ENCODE measurements around the gene TMEM115. TPM values are rescaled to one million over a fixed set of nuclear protein-coding genes. Genes with fewer than 3 reads are reported as not detected.

The TMEM115 gene
- total and polyA plus RNA-seq, 3 experiments from 2014 or later = 30.5 to 47.2 (median 33.2) TPM

DNA sequence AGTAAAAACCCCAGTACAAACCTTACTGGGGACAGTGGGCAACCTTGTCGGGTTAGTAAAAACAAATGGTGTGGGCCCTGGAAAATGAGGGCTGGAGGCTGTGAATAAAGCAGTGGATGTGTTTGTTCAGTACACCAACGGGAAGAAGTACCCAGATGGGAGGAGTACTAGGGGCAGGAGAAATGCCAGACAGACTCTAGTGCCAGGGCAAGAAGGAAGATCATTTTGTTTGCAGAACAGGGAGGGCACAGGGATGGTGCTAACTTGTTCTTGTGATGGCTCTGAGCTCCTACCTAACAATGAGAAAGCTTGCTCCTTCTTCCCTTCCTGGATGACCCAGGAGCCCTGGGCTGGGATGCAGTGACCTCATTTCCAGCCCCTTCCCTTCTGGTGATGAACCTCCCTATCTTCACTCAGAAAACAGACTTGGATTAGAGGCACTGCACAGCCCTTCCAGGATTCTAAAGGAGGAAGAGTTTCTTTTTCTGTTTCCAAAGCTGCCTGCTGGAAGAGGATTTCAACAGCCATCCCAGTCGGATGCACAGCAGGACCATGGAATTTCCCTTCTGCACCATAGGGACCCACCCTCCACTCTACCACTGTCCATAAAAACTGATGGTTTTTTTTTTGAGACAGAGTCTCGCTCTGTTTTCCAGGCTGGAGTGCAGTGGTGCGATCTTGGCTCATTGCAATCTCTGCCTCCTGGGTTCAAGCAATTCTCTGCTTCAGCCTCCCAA is 24.8 kb downstream of the TMEM115 start:
- DNase-seq = no peak
- POLR2A ChIA-PET = interaction anchor here (1.1 kb wide), 1 partner anchor 16 kb away, joined by 5 read pairs; the partner anchor contains the start of genes CYB561D2 and NPRL2
- peaks cover 29% of the 10 kb centered on the region for H3K36me3 ChIP-seq (ENCODE audit: insufficient read depth, low read length)
- peak overlapping the region; percentile 83 to 98 (median 94) for H3K27ac Mint-ChIP-seq
- peak overlapping the region; percentile 49 for H3K27ac ChIP-seq (ENCODE audit: low read depth, low read length)
- CTCF ChIA-PET = interaction anchor here (1.0 to 8.5 kb wide), 3 partner anchors 10 to 208 kb away, joined by 3 to 103 read pairs (median 4); partner anchors contain the start of genes CYB561D2, NPRL2 and ZMYND10
- H3K36me3 Mint-ChIP-seq = peaks cover 0 to 64% (median 4%) of the 10 kb centered on the region in 3 donors
- peak overlapping the region; percentile 45 to 93 (median 66) for H3K4me3 Mint-ChIP-seq
- H3K9me3 Mint-ChIP-seq = no peaks in the 10 kb centered on the region
- H3K27me3 Mint-ChIP-seq = peaks cover 0 to under 1% of the 10 kb centered on the region in 2 donors
- H3K9me3 ChIP-seq (ENCODE audit: low read length) = no peaks in the 10 kb centered on the region
- peaks cover 50% of the 10 kb centered on the region for H3K4me1 ChIP-seq (ENCODE audit: insufficient read depth, low read length)
- peaks cover 46 to 64% (median 60%) of the 10 kb centered on the region in 3 donors for H3K4me1 Mint-ChIP-seq
- no peak overlapping the region for H3K4me3 ChIP-seq (ENCODE audit: low read length)
- H3K27me3 ChIP-seq (ENCODE audit: insufficient read depth, low read length, poor library complexity, severe bottlenecking) = no peaks in the 10 kb centered on the region

- peak overlapping the region; percentile 49 for H3K27ac ChIP-seq (ENCODE audit: low read depth, low read length)
- Mint-ChIP-seq H3K27ac (peak overlapping the region; percentile 83 to 95 (median 94)), H3K9me3 (no peaks in the 10 kb centered on the region), H3K27me3 (no peaks in the 10 kb centered on the region), H3K4me1 (peaks cover 42 to 59% (median 53%) of the 10 kb centered on the region in 3 donors), H3K4me3 (peak overlapping the region; percentile 45 to 84 (median 62)), H3K36me3 (peaks cover 0 to 64% (median 4%) of the 10 kb centered on the region in 3 donors)
- H3K4me3 ChIP-seq (ENCODE audit: low read length) = no peak overlapping the region
- no peak for DNase-seq
- peaks cover 30% of the 10 kb centered on the region for H3K36me3 ChIP-seq (ENCODE audit: insufficient read depth, low read length)
- peaks cover 45% of the 10 kb centered on the region for H3K4me1 ChIP-seq (ENCODE audit: insufficient read depth, low read length)
- ChIA-PET CTCF (interaction anchor here (1.0 to 8.5 kb wide), 4 partner anchors 10 to 208 kb away, joined by 3 to 103 read pairs (median 4); partner anchors contain the start of genes CYB561D2, NPRL2 and ZMYND10), POLR2A (interaction anchor here (0.7 to 1.1 kb wide), 2 partner anchors 17 to 45 kb away, joined by 3 to 5 read pairs; partner anchors contain the start of genes CYB561D2 and NPRL2)
- no peaks in the 10 kb centered on the region for H3K9me3 ChIP-seq (ENCODE audit: low read length)
- H3K27me3 ChIP-seq (ENCODE audit: insufficient read depth, low read length, poor library complexity, severe bottlenecking) = no peaks in the 10 kb centered on the region
These were observed 25.5 kb downstream of the TMEM115 start for GRCh38 chr3:50333744-50334328.

DNA sequence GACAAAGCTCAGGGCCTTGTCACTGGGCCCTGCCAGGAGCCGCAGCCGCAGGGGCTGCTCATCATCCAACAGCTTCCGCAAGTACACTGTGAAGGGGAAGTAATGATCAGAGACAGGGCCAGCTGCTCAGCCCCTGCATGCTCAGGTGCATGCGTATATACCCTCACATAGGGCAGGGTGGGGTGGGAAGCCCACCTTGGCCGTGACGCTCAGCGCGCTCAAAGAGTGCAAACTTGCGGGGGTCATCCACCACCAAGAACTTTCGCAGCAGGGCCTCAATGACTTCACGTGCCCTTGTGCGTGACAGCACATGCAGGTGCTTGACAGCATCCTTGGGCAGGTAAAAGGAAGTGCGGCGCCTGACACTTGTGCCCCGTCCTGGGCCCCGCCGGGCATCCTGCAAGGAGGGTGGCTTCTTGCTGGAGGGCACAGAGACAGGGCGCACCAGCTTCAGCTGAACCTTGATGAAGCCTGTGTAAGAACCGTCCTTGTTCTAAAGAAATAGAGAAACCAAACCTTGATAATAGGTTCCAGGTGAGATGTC is 27.9 kb downstream of the TMEM115 start:
- peaks cover 45 to 61% (median 58%) of the 10 kb centered on the region in 3 donors for H3K4me1 Mint-ChIP-seq
- Histone ChIP-seq H3K9me3 (ENCODE audit: low read length) (no peaks in the 10 kb centered on the region), H3K27ac (ENCODE audit: low read depth, low read length) (no peak overlapping the region), H3K4me3 (ENCODE audit: low read length) (no peak overlapping the region), H3K36me3 (ENCODE audit: insufficient read depth, low read length) (peaks cover 30% of the 10 kb centered on the region), H3K4me1 (ENCODE audit: insufficient read depth, low read length) (peaks cover 53% of the 10 kb centered on the region), H3K27me3 (ENCODE audit: insufficient read depth, low read length, poor library complexity, severe bottlenecking) (no peaks in the 10 kb centered on the region)
- H3K36me3 Mint-ChIP-seq = peaks cover 0 to 54% (median 2%) of the 10 kb centered on the region in 3 donors
- no peaks in the 10 kb centered on the region for H3K27me3 Mint-ChIP-seq
- no peak for DNase-seq
- POLR2A ChIA-PET = interaction anchor here (0.6 to 0.7 kb wide), 2 partner anchors 10 to 39 kb away, joined by 3 read pairs; partner anchors contain the start of gene IFRD2
- peak overlapping the region in 2 of 8 donors; percentile 28 to 33 for H3K27ac Mint-ChIP-seq
- H3K9me3 Mint-ChIP-seq = no peaks in the 10 kb centered on the region
- peak overlapping the region in 1 of 7 donors; percentile 54 for H3K4me3 Mint-ChIP-seq
- CTCF ChIA-PET = interaction anchor here (1.2 to 1.8 kb wide), 3 partner anchors 9 to 14 kb away, joined by 3 to 5 read pairs (median 4); partner anchors contain the start of gene HYAL2

DNA sequence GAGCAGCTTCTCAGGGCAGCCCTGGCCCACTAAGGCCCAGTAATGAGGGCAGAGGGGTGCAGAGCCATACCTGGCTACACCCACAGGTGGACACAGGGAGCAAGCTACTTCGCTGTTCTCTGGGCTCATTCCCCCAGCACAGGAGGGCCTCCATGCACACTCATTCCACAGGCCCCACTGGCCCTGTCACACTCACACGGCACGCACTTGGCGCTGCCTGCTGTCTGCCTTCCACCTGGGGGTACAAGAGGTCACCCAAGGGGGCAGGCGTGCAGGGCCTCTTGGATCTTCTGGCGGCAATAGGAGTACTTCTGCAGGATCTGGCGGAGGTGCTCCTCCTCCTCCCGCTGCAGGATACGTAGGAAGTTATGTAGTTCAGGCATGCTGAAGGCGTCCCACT is 29.0 kb downstream of the TMEM115 start:
- Histone ChIP-seq H3K27ac (ENCODE audit: low read depth, low read length) (no peak overlapping the region), H3K36me3 (ENCODE audit: insufficient read depth, low read length) (peaks cover 34% of the 10 kb centered on the region), H3K9me3 (ENCODE audit: low read length) (no peaks in the 10 kb centered on the region), H3K4me3 (ENCODE audit: low read length) (no peak overlapping the region), H3K4me1 (ENCODE audit: insufficient read depth, low read length) (peaks cover 41% of the 10 kb centered on the region), H3K27me3 (ENCODE audit: insufficient read depth, low read length, poor library complexity, severe bottlenecking) (no peaks in the 10 kb centered on the region)
- ChIA-PET CTCF (interaction anchor here (1.3 kb wide), 1 partner anchor 12 kb away, joined by 4 read pairs; no protein-coding TSS in a partner anchor), POLR2A (interaction anchor here (0.5 to 0.7 kb wide), 2 partner anchors 15 to 34 kb away, joined by 3 to 4 read pairs; no protein-coding TSS in a partner anchor)
- Mint-ChIP-seq H3K4me3 (peak overlapping the region in 1 of 7 donors; percentile 54), H3K9me3 (no peaks in the 10 kb centered on the region), H3K4me1 (peaks cover 38 to 54% (median 47%) of the 10 kb centered on the region in 3 donors), H3K27ac (peak overlapping the region in 3 of 8 donors; percentile 42 to 91 (median 47)), H3K36me3 (peaks cover 0 to 58% (median 2%) of the 10 kb centered on the region in 3 donors), H3K27me3 (no peaks in the 10 kb centered on the region)
- DNase-seq = no peak

DNA sequence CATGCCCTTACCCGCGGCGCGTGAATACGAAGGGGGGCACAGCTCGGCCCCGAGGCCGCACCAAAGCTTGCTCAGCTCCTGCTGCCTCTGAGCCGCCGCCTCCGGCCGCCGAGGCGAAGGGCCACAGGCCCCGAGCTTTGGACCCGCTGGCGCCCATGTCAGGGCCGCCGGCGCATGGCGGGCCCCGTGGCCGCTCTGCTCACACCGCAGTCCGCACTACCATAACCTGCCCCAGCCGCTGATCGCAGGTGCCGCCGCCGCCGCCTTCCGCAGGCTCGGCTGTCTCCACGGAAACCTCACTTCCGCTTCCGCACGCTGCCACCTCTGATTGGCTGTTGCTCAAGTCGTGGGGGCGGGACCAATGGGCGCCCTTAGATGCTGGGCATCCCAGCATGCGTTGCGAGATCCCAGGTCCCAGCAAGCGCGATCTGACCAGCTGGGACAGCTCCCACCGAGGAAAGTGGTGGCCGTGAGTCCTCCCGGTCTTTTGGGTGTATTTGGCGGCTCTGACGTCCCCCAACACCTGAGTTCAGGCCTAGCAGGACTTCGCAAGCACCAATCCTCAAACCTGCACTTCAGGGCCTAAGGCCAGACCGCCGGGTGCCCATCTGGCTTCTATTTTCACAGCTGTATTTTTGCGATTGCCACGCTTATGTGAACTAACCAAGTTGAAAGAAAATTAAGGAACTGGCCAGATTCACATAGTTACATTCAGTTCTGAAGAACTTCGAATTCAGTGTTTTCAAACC is 31.2 kb downstream of the TMEM115 start, which contains the start of gene TUSC2:
Gene TUSC2, minus strand, starts transcription at position 281 of the 749 bp plus-strand sequence. Its CDS starts 124 bp downstream, at position 157.
- H3K4me3 ChIP-seq (ENCODE audit: low read length) = peak within 1 kb of the TSS; percentile 70
- Mint-ChIP-seq H3K27ac (peak within 1 kb of the TSS; percentile 77 to 96 (median 94)), H3K4me3 (peak within 1 kb of the TSS; percentile 82 to 97 (median 91)), H3K4me1 (peaks cover 26 to 47% (median 31%) of the 10 kb centered on the region in 3 donors), H3K27me3 (peaks cover 0 to 1% of the 10 kb centered on the region in 2 donors), H3K9me3 (no peaks in the 10 kb centered on the region), H3K36me3 (peaks cover 0 to 57% (median 0%) of the 10 kb centered on the region in 3 donors)
- peaks cover 32% of the 10 kb centered on the region for H3K36me3 ChIP-seq (ENCODE audit: insufficient read depth, low read length)
- peaks cover 19% of the 10 kb centered on the region for H3K4me1 ChIP-seq (ENCODE audit: insufficient read depth, low read length)
- ChIA-PET CTCF (interaction anchor here (0.7 to 2.5 kb wide), 9 partner anchors 9 to 135 kb away, joined by 3 to 19 read pairs (median 4); partner anchors contain the start of genes IFRD2 and RASSF1), POLR2A (interaction anchor here (0.6 to 3.9 kb wide), 11 partner anchors 9 to 1058 kb away, joined by 3 to 57 read pairs (median 6); partner anchors contain the start of genes CYB561D2, HYAL3, IFRD2 and NAA80)
- DNase-seq = peak; percentile 92 to 96 (median 93)
- H3K9me3 ChIP-seq (ENCODE audit: low read length) = no peaks in the 10 kb centered on the region
- no peaks in the 10 kb centered on the region for H3K27me3 ChIP-seq (ENCODE audit: insufficient read depth, low read length, poor library complexity, severe bottlenecking)
- peak within 1 kb of the TSS; percentile 71 for H3K27ac ChIP-seq (ENCODE audit: low read depth, low read length)

GRCh38 chr3:50327129-50327528 is 32.2 kb downstream of the TMEM115 start:
- no peaks in the 10 kb centered on the region for H3K9me3 ChIP-seq (ENCODE audit: low read length)
- Mint-ChIP-seq H3K4me1 (peaks cover 23 to 43% (median 26%) of the 10 kb centered on the region in 3 donors), H3K27ac (peak overlapping the region; percentile 15 to 96 (median 86)), H3K4me3 (peak overlapping the region; percentile 82 to 97 (median 91)), H3K36me3 (peaks cover 0 to 53% (median 0%) of the 10 kb centered on the region in 3 donors), H3K27me3 (peaks cover 0 to 1% of the 10 kb centered on the region in 2 donors), H3K9me3 (no peaks in the 10 kb centered on the region)
- no peaks in the 10 kb centered on the region for H3K27me3 ChIP-seq (ENCODE audit: insufficient read depth, low read length, poor library complexity, severe bottlenecking)
- POLR2A ChIA-PET = interaction anchor here (0.8 to 3.9 kb wide), 4 partner anchors 10 to 35 kb away, joined by 5 to 57 read pairs (median 8); partner anchors contain the start of genes HYAL3, IFRD2, NAA80 and RASSF1
- H3K4me3 ChIP-seq (ENCODE audit: low read length) = peak overlapping the region; percentile 70
- CTCF ChIA-PET = interaction anchor here (0.7 to 2.5 kb wide), 8 partner anchors 8 to 134 kb away, joined by 3 to 19 read pairs (median 4); partner anchors contain the start of genes IFRD2 and RASSF1
- peak overlapping the region; percentile 71 for H3K27ac ChIP-seq (ENCODE audit: low read depth, low read length)
- peaks cover 18% of the 10 kb centered on the region for H3K4me1 ChIP-seq (ENCODE audit: insufficient read depth, low read length)
- DNase-seq = no peak
- peaks cover 26% of the 10 kb centered on the region for H3K36me3 ChIP-seq (ENCODE audit: insufficient read depth, low read length)

Data from CD8-positive, alpha-beta memory T cell (primary cell).